ENCODE data around the gene MGRN1.

DNA sequence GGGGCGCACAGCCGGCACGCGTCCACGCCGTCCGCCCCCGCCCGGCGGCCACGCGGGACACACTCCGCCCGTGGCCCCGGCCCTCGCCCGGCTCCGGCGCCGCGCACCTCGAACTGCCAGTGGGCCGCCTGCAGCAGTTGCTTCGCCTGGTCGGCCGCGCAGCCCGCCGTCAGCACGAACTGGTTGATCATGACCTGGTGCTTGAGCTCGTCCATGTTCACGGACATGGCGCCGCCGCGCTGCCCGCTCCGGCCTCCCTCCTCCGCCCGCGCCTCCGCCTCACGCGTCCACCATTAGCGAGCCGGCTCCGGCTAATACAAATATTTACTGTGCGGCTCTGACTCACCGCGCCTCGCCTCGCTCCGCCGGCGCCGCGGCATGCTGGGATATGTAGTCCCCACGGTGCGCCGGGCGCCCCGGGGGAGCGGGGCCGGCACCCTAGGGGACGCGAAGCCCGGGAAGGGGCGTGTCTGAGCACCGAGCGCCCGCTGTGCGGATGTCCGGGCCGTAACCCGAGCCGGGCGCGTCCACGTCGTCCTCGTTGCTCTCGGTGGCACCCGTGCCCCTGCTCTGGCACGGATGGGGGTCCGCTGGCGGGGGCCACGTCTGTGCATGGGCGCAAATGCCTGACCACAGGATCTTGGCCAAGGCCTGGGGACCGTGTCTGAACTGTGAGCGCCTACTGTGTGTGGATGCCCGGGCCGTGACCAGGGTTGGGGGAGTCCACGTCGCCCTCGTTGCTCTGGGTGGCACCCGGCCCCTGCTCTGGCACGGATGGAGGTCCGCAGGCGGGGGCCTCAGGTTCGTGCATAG is 9.8 kb upstream of the MGRN1 start, which contains the start of gene UBALD1:
- TF ChIP-seq, protein P1, sequence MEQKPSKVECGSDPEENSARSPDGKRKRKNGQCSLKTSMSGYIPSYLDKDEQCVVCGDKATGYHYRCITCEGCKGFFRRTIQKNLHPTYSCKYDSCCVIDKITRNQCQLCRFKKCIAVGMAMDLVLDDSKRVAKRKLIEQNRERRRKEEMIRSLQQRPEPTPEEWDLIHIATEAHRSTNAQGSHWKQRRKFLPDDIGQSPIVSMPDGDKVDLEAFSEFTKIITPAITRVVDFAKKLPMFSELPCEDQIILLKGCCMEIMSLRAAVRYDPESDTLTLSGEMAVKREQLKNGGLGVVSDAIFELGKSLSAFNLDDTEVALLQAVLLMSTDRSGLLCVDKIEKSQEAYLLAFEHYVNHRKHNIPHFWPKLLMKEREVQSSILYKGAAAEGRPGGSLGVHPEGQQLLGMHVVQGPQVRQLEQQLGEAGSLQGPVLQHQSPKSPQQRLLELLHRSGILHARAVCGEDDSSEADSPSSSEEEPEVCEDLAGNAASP (CRISPR knock-in tag; IDR thresholded peaks at IDR 0.05; ENCODE audit: borderline replicate concordance) = peak; percentile 65
- TF ChIP-seq, protein P2, sequence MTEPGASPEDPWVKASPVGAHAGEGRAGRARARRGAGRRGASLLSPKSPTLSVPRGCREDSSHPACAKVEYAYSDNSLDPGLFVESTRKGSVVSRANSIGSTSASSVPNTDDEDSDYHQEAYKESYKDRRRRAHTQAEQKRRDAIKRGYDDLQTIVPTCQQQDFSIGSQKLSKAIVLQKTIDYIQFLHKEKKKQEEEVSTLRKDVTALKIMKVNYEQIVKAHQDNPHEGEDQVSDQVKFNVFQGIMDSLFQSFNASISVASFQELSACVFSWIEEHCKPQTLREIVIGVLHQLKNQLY (CRISPR knock-in tag; IDR thresholded peaks at IDR 0.05) = peak; percentile 21; the same call in 1 of the 2 replicates
- TF ChIP-seq SMC3 (IDR thresholded peaks at IDR 0.05; ENCODE audit: low read length) (no peak), HOXA7 (CRISPR knock-in tag; IDR thresholded peaks at IDR 0.05) (no peak), EP300 (IDR thresholded peaks at IDR 0.05; ENCODE audit: low read depth in 2 of 2, low read length in 2 of 2) (peak in 1 of 2 experiments; percentile 28; a peak in 1 of 4 replicates), EP300 (CRISPR knock-in tag; IDR thresholded peaks at IDR 0.05; ENCODE audit: borderline replicate concordance) (peak; percentile 60), ELF1 (CRISPR knock-in tag; IDR thresholded peaks at IDR 0.05) (peak; percentile 73), ZNF10 (CRISPR knock-in tag; IDR thresholded peaks at IDR 0.05; ENCODE audit: borderline replicate concordance, low read depth) (no peak)
- TF ChIP-seq, protein P3, sequence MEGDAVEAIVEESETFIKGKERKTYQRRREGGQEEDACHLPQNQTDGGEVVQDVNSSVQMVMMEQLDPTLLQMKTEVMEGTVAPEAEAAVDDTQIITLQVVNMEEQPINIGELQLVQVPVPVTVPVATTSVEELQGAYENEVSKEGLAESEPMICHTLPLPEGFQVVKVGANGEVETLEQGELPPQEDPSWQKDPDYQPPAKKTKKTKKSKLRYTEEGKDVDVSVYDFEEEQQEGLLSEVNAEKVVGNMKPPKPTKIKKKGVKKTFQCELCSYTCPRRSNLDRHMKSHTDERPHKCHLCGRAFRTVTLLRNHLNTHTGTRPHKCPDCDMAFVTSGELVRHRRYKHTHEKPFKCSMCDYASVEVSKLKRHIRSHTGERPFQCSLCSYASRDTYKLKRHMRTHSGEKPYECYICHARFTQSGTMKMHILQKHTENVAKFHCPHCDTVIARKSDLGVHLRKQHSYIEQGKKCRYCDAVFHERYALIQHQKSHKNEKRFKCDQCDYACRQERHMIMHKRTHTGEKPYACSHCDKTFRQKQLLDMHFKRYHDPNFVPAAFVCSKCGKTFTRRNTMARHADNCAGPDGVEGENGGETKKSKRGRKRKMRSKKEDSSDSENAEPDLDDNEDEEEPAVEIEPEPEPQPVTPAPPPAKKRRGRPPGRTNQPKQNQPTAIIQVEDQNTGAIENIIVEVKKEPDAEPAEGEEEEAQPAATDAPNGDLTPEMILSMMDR (CRISPR knock-in tag; IDR thresholded peaks at IDR 0.05) = no peak

Measured in HepG2 (cell line).